ENCODE results near the gene SEMA4D.

SEMA4D gene

GRCh38 chr9:89529243-89530035 is 31.5 kb upstream of the SEMA4D start:
- DNase-seq (ENCODE audit: low spot score), result peak; percentile 48

- no peak for DNase-seq (ENCODE audit: low spot score)
Observed at GRCh38 chr9:89528540-89528939, 30.6 kb upstream of the SEMA4D start.

GRCh38 chr9:89528131-89528530 is 30.2 kb upstream of the SEMA4D start:
- no peak for DNase-seq (ENCODE audit: low spot score)

GRCh38 chr9:89527084-89527483 is 29.2 kb upstream of the SEMA4D start:
- DNase-seq (ENCODE audit: low spot score), result no peak

GRCh38 chr9:89526667-89527066 is 28.8 kb upstream of the SEMA4D start:
- DNase-seq (ENCODE audit: low spot score), result no peak

GRCh38 chr9:89525446-89526374 is 27.8 kb upstream of the SEMA4D start:
- DNase-seq (ENCODE audit: low spot score), result no peak

GRCh38 chr9:89524963-89525362 is 27.1 kb upstream of the SEMA4D start:
- DNase-seq (ENCODE audit: low spot score), result no peak

- peak; percentile 73 for DNase-seq (ENCODE audit: low spot score)
Observed at GRCh38 chr9:89523948-89524347, 26.0 kb upstream of the SEMA4D start.

GRCh38 chr9:89522959-89523285 is 25.0 kb upstream of the SEMA4D start:
- no peak for DNase-seq (ENCODE audit: low spot score)

- peak; percentile 87 for DNase-seq (ENCODE audit: low spot score)
Observed at GRCh38 chr9:89522261-89522958, 24.5 kb upstream of the SEMA4D start.

- no peak for DNase-seq (ENCODE audit: low spot score)
Observed at GRCh38 chr9:89519366-89519805, 21.5 kb upstream of the SEMA4D start.

- no peak for DNase-seq (ENCODE audit: low spot score)
Observed at GRCh38 chr9:89518466-89519365, 20.8 kb upstream of the SEMA4D start.

- no peak for DNase-seq (ENCODE audit: low spot score)
Observed at GRCh38 chr9:89515416-89515815, 17.5 kb upstream of the SEMA4D start.

- no peak for DNase-seq (ENCODE audit: low spot score)
Observed at GRCh38 chr9:89514956-89515355, 17.0 kb upstream of the SEMA4D start.

GRCh38 chr9:89514337-89514736 is 16.4 kb upstream of the SEMA4D start:
- DNase-seq (ENCODE audit: low spot score), result no peak

GRCh38 chr9:89513837-89514236 is 15.9 kb upstream of the SEMA4D start:
- DNase-seq (ENCODE audit: low spot score), result no peak

- DNase-seq (ENCODE audit: low spot score), result no peak
Observed at GRCh38 chr9:89512382-89512781, 14.5 kb upstream of the SEMA4D start.

- no peak for DNase-seq (ENCODE audit: low spot score)
Observed at GRCh38 chr9:89508951-89509615, 11.2 kb upstream of the SEMA4D start.

- no peak for DNase-seq (ENCODE audit: low spot score)
Observed at GRCh38 chr9:89505911-89506310, 8.0 kb upstream of the SEMA4D start.

- DNase-seq (ENCODE audit: low spot score), result no peak
Observed at GRCh38 chr9:89505048-89505447, 7.1 kb upstream of the SEMA4D start.

- DNase-seq (ENCODE audit: low spot score), result no peak
Observed at GRCh38 chr9:89502671-89503070, 4.8 kb upstream of the SEMA4D start.
